Upper lobe of right lung (tissue), 1 donor: ENCODE measurements around the gene HECTD2. TPM values are rescaled to one million over a fixed set of nuclear protein-coding genes. Genes with fewer than 3 reads are reported as not detected.

ENCODE experiments used
- ATAC-seq: fragments of 200-7000 bp; cut with Tn5 transposase; one replicate; pipeline ENCODE4 v1.9.1; 2020; ENCODE audit warnings: mild to moderate bottlenecking, moderate library complexity
- DNase-seq: peaks from one replicate; pipeline ENCODE4 v3.0.0-alpha.2; 2020
- H3K27ac ChIP-seq: fragments of 200-600 bp; one replicate; pipeline ENCODE4 v1.8.0; 2022
- H3K27me3 ChIP-seq: fragments of 200-600 bp; one replicate; pipeline ENCODE4 v1.8.0; 2022; ENCODE audit warnings: mild to moderate bottlenecking
- H3K36me3 ChIP-seq: fragments of 200-600 bp; one replicate; pipeline ENCODE4 v1.8.0; 2022
- H3K4me1 ChIP-seq: fragments of 200-600 bp; one replicate; pipeline ENCODE4 v1.8.0; 2022
- H3K4me3 ChIP-seq: fragments of 200-600 bp; one replicate; pipeline ENCODE4 v1.8.0; 2022; ENCODE audit warnings: mild to moderate bottlenecking
- H3K9me3 ChIP-seq: fragments of 200-600 bp; one replicate; pipeline ENCODE4 v1.8.0; 2022
- intact Hi-C: fragments of 100-400 bp; cut with DNase I; formaldehyde crosslinking; loops from one replicate; pipeline ENCODE4 v1.11.0; 2022
- total RNA-seq: library from RNA; stranded (reverse); fragmentation: NEBNext Ultra II Directional; extraction: Animal tissue kit (Norgen Biotek cat#: 25700); gene quantifications from one replicate; pipeline ENCODE4 v1.2.1, GENCODE V29; 2021
- TF ChIP-seq, protein P1 (sequence below): fragments of 200-600 bp; IDR thresholded peaks from one replicate; pipeline ENCODE4 v1.8.0; 2022; ENCODE audit warnings: antibody characterized with exemption
- donor health status: DM: no; HTN: yes; CAD: no; lungs with severe emphysema.

HECTD2 gene
- total RNA-seq, 1 donor from 2014 or later = 14.8 TPM

DNA sequence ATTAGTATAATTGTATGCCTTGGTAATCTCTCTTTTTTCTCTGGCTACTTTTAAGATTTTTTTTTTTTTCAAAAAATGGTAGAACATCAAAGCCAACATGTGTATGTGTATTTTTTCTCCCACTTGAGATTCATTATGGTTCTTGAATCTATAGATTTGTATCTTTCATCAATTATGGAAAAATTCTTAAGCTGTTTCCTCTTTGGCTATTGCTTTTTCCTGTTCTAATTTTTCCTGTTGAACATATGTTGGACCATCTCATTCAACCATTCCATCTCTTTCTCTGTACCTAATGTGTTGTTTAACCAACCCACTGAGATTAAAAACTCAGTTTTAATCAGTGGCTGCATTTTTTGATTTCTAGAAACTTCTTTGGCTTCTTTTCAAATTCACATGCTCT lies 107.2 kb downstream of the HECTD2 start:
- no peaks in the 10 kb centered on the region for H3K27me3 ChIP-seq
- DNase-seq (no peak), ATAC-seq (no peak)
- H3K4me1 ChIP-seq = no peaks in the 10 kb centered on the region
- intact Hi-C loops = no loop called here
- peaks cover 3% of the 10 kb centered on the region for H3K36me3 ChIP-seq
- TF ChIP-seq, protein P1, sequence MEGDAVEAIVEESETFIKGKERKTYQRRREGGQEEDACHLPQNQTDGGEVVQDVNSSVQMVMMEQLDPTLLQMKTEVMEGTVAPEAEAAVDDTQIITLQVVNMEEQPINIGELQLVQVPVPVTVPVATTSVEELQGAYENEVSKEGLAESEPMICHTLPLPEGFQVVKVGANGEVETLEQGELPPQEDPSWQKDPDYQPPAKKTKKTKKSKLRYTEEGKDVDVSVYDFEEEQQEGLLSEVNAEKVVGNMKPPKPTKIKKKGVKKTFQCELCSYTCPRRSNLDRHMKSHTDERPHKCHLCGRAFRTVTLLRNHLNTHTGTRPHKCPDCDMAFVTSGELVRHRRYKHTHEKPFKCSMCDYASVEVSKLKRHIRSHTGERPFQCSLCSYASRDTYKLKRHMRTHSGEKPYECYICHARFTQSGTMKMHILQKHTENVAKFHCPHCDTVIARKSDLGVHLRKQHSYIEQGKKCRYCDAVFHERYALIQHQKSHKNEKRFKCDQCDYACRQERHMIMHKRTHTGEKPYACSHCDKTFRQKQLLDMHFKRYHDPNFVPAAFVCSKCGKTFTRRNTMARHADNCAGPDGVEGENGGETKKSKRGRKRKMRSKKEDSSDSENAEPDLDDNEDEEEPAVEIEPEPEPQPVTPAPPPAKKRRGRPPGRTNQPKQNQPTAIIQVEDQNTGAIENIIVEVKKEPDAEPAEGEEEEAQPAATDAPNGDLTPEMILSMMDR = no peak
- H3K27ac ChIP-seq = no peak overlapping the region
- no peaks in the 10 kb centered on the region for H3K9me3 ChIP-seq
- no peak overlapping the region for H3K4me3 ChIP-seq

DNA sequence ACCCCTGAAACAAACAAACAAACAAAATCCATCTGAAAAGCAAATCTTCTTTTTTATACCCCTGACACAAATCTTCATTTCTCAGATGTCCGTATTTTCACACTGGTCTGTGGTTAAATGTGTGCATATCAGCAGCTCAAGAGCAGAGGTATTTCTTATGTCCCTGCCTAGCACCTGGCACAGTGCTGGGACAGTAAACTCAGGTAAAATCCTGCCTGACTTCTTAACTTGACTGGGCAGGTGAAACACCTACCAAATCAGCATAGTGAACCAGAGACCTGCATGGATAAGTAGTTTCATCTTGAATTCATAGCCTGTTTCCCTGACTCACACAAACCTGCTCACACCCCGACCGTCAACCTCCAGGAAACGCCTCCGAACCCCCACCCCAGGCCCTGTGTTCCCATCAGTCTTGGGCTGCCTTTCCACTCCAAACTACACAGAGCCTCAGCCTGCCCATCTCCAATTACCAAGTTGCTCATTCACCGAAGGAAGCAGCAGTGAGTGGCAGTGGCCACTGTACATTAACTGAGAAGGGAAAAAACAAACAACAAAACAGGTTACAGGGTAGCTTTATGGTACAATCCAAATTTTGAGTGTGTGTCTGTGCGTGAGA lies 109.9 kb downstream of the HECTD2 start:
- Histone ChIP-seq H3K9me3 (no peaks in the 10 kb centered on the region), H3K27ac (no peak overlapping the region), H3K4me1 (no peaks in the 10 kb centered on the region), H3K36me3 (no peaks in the 10 kb centered on the region), H3K4me3 (no peak overlapping the region), H3K27me3 (no peaks in the 10 kb centered on the region)
- TF ChIP-seq, protein P1 = no peak
- ATAC-seq = no peak
- DNase-seq = no peak
- intact Hi-C loops = no loop called here

DNA sequence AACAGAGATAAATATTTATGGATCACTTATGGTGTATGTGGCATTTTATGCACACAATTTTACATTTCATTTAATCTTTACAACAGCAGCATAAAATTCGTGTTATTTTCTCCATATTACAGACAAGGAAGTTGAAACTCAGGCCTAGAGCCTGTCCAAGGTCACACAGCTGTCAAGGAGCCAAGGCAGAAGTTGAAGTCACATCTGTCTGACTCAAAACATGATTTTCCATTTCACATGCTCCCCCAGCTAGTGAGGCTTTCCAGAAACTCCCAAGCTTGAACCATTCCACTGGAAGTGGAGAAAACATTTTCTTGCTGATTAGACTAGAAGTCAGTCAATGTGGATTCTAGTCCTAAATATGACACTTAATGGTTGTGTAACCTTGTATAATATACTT lies 110.5 kb downstream of the HECTD2 start:
- H3K27ac ChIP-seq = no peak overlapping the region
- DNase-seq = no peak
- no peaks in the 10 kb centered on the region for H3K9me3 ChIP-seq
- intact Hi-C loops = no loop called here
- H3K27me3 ChIP-seq = no peaks in the 10 kb centered on the region
- H3K4me1 ChIP-seq = no peaks in the 10 kb centered on the region
- H3K36me3 ChIP-seq = no peaks in the 10 kb centered on the region
- TF ChIP-seq, protein P1 = no peak
- no peak overlapping the region for H3K4me3 ChIP-seq
- no peak for ATAC-seq

DNA sequence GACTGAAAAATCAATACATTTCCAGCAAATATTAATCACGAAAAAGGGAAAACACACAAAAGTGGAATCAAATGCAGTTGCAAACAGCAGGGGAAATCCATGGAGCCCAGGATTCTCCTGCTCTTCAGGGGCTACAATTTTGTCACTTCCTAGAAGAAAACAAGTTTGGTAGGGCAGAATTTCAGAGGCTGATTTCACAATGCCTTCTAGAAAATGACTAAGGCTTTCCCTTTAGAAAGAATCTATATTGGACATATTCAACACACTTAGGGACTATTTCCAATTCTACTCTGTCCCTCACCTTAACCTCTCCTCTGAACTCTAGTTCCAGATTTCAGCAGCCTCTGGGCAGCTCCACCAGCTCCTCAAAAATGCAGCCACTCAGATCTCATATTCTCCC lies 111.3 kb downstream of the HECTD2 start:
- TF ChIP-seq, protein P1 = no peak
- ATAC-seq (no peak), DNase-seq (no peak)
- Histone ChIP-seq H3K27ac (no peak overlapping the region), H3K4me3 (no peak overlapping the region), H3K9me3 (no peaks in the 10 kb centered on the region), H3K36me3 (no peaks in the 10 kb centered on the region), H3K27me3 (no peaks in the 10 kb centered on the region), H3K4me1 (no peaks in the 10 kb centered on the region)
- intact Hi-C loops = no loop called here

DNA sequence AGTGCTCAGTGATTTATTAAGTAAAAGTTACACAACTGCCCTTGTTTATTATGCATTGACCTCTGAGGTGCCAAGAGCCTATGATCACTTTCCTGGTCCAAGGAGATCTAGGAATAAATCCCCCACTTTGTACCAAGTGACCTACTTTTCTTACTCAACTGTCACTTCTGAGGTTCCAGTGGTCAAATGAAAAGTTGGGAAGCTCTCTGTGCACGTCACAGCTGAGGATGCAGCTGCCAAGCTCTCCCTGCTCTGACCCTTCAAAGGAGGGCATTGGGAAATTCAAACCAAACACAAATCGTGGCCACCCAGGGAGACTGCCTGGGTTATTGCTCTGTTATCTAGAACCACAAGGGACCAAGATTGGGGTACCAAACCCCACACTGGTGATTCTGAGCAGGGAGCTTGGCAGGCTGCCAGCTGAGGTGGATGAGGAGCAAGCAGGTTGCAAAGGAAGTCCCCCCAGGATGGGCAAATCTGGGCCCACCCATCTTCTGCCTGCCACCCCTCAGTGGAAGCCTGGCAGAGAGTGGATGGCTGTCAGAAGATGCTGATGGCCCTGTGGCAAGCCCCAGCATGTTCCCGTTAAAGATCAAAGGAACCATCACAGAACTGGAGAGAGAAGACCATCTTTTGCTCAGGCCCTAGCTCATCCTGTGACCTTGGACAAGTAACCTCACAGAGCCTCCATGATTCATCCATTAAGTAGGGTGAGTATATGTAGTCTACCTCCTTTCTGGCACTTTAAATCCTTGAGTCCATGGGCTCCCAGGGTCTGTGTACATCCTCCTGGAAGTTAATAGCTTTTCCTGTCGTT lies 116.0 kb downstream of the HECTD2 start:
- no peak for DNase-seq
- H3K9me3 ChIP-seq = no peaks in the 10 kb centered on the region

More for the DNA sequence above, 116.0 kb downstream of the HECTD2 start:
- Histone ChIP-seq H3K36me3 (no peaks in the 10 kb centered on the region), H3K27ac (no peak overlapping the region), H3K27me3 (no peaks in the 10 kb centered on the region), H3K4me3 (no peak overlapping the region), H3K4me1 (no peaks in the 10 kb centered on the region)
- intact Hi-C loops = no loop called here
- ATAC-seq = peak; percentile 30
- TF ChIP-seq, protein P1 = no peak
